ENCODE results near the gene LAD1.

Gene LAD1

DNA sequence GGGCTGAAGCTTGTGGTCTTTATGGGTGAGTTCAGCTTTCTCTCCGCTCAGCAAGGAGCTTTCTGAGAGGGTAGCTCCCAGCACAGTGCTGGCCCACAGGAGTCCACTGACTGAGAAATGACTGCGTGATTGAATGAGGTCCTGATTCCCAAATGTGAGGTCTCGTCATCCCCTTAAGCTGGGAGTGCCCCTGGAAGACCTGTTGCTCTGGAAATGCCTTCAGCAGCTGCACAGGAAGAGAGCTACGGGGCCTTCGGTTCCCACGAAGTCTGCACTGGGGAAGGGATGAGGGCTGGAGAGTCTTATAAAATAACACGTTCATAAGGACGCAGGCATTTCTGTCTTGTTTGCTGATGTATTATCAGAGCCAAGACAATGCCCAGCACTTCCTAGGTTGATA lies 35.7 kb downstream of the LAD1 start:
- DNase-seq (ENCODE audit: low read depth) = no peak

GRCh38 chr1:201362906-201363305 lies 36.2 kb downstream of the LAD1 start:
- no peak for DNase-seq (ENCODE audit: low read depth)

GRCh38 chr1:201361652-201362504 lies 37.2 kb downstream of the LAD1 start:
- no peak for DNase-seq (ENCODE audit: low read depth)

GRCh38 chr1:201360901-201361651 lies 38.0 kb downstream of the LAD1 start:
- no peak for DNase-seq (ENCODE audit: low read depth)

DNA sequence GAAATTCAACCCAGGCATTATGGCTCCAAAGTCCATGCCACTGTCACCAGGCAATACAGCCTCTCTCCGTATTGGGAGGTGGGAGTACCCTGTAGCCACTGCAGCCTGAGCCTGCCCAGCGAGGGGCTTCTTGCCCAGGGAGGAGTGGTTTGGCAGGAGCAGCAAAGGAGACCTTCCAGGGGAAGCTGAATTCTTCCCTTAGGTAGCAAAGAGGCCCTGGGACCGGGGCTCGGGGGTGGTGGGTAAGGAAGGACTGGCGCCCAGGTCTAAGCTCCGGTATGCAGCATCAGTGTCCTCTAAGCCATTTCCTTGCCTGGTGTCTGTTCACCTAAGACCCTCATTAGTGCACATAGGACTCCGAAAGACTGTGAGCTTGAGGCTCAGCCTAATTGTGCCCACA lies 38.6 kb downstream of the LAD1 start:
- DNase-seq (ENCODE audit: low read depth) = no peak

- DNase-seq (ENCODE audit: low read depth) = no peak
Measured at GRCh38 chr1:201359873-201360210, 39.3 kb downstream of the LAD1 start.

DNA sequence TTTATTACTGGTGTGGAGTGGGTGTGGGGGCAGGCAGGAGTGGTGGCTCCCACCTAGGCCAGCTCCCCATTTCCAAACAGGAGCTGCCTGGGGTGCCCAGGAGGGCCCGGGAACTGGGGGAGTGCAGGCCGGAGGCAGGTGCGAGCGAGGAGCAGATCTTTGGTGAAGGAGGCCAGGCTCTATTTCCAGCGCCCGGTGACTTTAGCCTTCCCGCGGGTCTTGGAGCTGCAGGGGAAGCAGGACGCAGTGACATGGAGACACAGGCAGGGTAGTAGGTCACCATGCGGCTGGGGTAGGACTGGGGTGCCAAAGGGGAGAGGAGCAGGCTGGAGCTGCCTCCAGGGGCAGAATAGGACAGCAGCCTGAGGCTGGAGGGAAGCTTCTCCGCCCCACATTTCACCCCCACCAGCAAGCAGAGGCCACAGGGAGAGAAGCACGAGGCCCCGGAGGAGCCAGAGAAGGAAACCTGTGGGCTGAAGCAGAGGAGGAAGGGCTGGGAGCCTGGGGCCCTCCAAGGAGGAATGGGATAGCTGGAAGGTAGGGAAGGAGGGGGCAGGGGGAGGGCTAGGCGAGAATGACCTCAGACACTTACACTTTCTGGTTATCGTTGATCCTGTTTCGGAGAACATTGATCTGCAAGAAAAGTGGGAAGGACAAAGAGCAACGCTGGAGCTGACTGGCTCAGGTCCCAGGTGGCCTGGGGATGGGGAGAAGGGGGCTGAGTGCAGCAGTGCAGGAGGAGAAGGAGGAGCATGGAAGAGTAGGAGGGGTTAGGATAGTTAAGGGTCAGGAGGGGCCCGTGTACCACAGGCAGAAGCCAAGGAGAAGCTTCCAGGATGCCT lies 39.9 kb downstream of the LAD1 start:
- no peak for DNase-seq (ENCODE audit: low read depth)

DNA sequence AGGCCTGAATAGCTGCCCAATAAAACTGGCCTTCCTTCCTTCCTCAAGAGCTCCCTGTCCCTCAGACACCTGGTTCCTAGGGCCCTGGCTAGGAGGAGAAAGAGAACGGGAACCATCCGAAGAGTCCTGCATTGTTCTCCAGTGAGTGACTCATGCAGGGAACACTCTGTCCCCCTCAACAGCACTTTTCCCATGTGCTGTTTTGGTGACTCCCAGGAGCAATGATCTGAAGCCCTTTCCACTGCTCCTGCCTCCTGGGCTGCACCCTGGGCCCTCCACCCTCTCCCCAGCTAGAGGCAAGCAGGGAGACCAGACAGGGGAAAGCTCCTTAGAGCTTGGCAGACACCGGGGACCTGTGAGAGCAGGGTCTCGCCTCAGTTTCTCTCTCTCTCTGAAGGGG lies 40.5 kb downstream of the LAD1 start:
- DNase-seq (ENCODE audit: low read depth) = no peak

DNA sequence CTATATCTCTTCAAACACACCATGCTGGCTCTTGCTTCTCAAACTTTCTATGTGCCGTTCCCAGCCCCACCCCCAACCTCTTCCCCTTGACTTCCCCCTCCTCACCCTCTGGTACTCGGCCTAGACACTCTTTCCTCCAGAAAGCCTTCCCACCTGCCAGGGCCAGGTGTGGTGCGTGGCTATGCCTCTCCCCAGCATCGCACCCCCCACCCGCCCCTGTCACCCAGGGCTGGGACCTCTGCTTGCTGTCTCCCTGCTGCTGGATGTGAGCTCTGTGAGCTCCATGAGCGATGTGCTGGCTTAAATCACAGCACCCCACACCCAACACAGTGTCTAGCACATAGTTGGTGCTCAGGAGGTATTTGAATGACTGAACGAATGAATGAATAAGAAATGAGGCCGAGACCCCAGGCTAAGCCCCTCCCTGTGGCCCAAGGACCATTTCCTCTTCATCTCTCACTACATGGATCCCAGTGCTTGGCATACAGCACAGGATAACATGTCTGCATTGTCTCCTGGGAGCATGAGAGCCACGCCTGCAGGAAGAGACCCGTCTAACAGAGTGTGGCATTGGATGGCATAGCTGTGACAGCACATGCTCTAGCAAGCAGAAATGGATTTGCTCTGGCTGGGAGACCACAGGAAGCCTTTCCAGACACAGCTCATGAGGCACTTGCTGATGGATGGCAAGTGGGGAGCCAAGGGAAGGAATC lies 41.3 kb downstream of the LAD1 start:
- DNase-seq (ENCODE audit: low read depth) = no peak

- DNase-seq (ENCODE audit: low read depth) = no peak
Measured at GRCh38 chr1:201357211-201357610, 41.9 kb downstream of the LAD1 start.

DNA sequence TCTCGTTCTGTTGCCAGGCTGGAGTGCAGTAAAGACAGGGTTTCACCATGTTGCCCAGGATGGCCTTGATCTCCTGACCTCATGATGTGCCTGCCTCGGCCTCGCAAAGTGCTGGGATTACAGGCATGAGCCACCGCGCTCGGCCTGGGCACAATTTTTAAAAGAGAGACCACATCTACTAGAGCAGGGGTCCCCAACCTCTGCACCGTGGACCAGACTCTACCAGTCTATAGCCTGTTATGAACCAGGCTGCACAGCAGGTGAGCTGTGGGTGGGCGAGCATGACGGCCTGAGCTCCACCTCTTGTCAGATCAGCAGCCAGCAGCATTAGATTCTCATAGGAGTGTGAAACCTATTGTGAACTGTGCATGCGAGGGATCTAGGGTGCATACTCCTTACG lies 42.4 kb downstream of the LAD1 start:
- DNase-seq (ENCODE audit: low read depth) = no peak

- DNase-seq (ENCODE audit: low read depth) = no peak
Measured at GRCh38 chr1:201356236-201356635, 42.9 kb downstream of the LAD1 start.

- no peak for DNase-seq (ENCODE audit: low read depth)
Measured at GRCh38 chr1:201355471-201355870, 43.7 kb downstream of the LAD1 start.

DNA sequence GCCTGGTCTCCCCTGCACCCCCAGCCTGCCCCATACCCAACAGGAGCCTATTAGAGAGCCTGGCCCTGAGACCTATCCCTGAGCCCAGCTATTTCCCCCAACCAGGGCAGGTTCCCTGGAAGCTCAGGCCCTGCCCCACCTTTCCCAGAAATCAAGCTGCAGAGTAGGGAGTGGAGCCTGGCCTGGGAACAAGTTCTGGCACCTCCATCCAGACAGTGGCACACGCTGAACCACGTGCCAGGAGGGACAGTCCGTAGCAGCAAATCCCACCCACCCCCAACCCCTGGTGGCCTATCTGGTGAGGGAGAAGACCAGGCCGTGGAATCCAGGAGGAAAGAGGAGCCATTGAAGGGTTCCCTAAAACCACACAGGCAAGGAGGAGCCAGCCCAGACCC lies 44.2 kb downstream of the LAD1 start:
- no peak for DNase-seq (ENCODE audit: low read depth)

DNA sequence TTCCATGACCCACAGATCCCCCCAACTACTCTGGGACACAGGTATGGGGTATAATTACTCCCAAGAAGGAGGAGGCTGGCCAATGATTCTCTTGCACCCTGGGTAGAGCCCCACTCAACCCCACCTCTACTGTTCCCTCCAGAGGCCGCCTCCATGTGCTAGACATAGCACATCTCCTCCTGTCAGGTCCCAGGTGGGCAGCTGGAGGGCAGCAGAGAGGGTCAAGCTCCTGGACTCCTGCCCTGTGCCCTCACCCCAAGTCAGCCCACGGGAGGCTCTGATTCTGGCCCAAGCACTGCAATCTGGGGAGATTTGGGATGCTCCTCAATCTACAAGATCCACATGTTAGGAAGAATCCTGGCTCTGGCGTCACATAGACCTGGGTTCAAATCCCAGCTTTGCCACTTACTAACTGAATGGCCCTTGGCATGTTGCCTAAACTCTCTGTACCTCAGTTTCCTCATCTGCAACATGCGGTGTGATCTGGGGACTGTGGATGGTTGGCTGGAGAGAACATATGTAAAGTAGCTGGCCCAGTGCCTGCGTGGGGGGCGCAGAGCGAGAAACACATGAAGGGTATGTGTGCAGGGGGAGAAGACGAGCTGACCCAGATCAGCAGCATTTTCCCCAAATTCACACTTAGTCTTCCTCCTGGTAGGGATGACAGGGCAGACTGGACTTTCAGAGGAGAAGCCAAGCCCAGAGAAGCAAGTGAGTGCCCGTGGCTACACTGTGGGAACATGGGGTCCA lies 44.8 kb downstream of the LAD1 start:
- DNase-seq (ENCODE audit: low read depth) = no peak

- DNase-seq (ENCODE audit: low read depth) = no peak
Measured at GRCh38 chr1:201353186-201353940, 45.8 kb downstream of the LAD1 start.

GRCh38 chr1:201351617-201352016 lies 47.5 kb downstream of the LAD1 start:
- no peak for DNase-seq (ENCODE audit: low read depth)

DNA sequence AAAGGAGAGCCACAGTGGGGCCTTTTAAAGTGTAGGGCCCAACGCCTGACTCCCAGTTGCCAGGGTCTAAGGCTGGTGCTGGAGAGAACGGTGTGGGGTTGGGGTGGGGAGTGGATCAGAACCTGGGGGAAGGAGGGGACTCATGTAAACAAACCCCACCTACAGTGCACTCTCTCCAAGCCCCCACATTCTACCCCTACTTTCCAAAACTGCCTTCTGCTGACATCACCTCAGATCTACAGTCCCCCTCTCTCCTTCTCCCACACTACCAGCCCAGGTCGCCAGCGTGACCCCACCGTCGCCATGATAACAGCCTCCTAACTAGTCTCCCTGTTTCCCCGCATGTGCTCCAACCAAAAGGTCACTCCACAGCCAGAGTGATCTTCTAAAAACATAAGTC lies 48.2 kb downstream of the LAD1 start:
- DNase-seq (ENCODE audit: low read depth) = no peak

- no peak for DNase-seq (ENCODE audit: low read depth)
Measured at GRCh38 chr1:201350361-201350725, 48.8 kb downstream of the LAD1 start.

- DNase-seq (ENCODE audit: low read depth) = no peak
Measured at GRCh38 chr1:201349092-201349491, 50.0 kb downstream of the LAD1 start.

- no peak for DNase-seq (ENCODE audit: low read depth)
Measured at GRCh38 chr1:201348211-201348566, 50.9 kb downstream of the LAD1 start.
